Endothelial cell of umbilical vein (primary cell): ENCODE data around the gene OXTR. TPM values are rescaled to one million over a fixed set of nuclear protein-coding genes. Genes with fewer than 3 reads are reported as not detected.
A peak's percentile ranks its signal among the peaks of the same experiment; 100 is the strongest.

Experiments used
- BruUV-seq: library from RNA; stranded (reverse); fragments of 400-500 nt; replicated peaks from 2 replicates; lab custom pipeline; 2021; lab: Mats Ljungman, UMichigan
- CTCF ChIA-PET: fragments of 300-600, 350-600 bp; sonication (Branson Sonifier 250); formaldehyde crosslinking; loops from one replicate; lab custom pipeline; 2021; ENCODE audit warnings: antibody characterized with exemption, inconsistent platforms; lab: Charles Lee
- POLR2A ChIA-PET: fragments of 300-600, 350-600 bp; sonication (Branson Sonifier 250); formaldehyde crosslinking; loops from one replicate; lab custom pipeline; 2021; ENCODE audit warnings: antibody characterized with exemption, inconsistent platforms; lab: Charles Lee
- DNase-seq: peaks from one replicate; pipeline ENCODE4 v3.0.0-alpha.2; 2011; ENCODE audit warnings: low read depth, low spot score
- FAIRE-seq: peaks from 2 replicates; lab custom pipeline; 2011; peaks lifted over from hg19 to GRCh38; lab: Jason Lieb, UNC
- H2AFZ ChIP-seq: 2 replicates; pipeline ENCODE4 v1.6.0; 2012; ENCODE audit warnings: low read depth, low read length, control low read depth, inconsistent platforms
- H3K27ac ChIP-seq: 2 replicates; pipeline ENCODE4 v1.5.1; 2011; ENCODE audit warnings: low read depth, mild to moderate bottlenecking, control low read depth, low read length, moderate library complexity; ENCODE audit not compliant: insufficient read depth
- H3K27me3 ChIP-seq, 2 experiments: 2 replicates each; pipeline versions ENCODE4 v1.6.0 to v1.6.1; 2011; ENCODE audit warnings: low read length in 2 of 2, mixed read lengths in 1 of 2; ENCODE audit not compliant: control insufficient read depth in 2 of 2, insufficient read depth in 2 of 2
- H3K36me3 ChIP-seq, 2 experiments: 2 replicates in 1 of 2; 3 replicates in 1 of 2; pipeline ENCODE4 v1.5.1; 2011; ENCODE audit warnings: low read length in 2 of 2, mild to moderate bottlenecking in 1 of 2, moderate library complexity in 1 of 2; ENCODE audit not compliant: control insufficient read depth in 2 of 2, insufficient read depth in 2 of 2; ENCODE audit errors: extremely low read depth in 1 of 2
- H3K4me1 ChIP-seq: 3 replicates; pipeline ENCODE4 v1.5.1; 2011; ENCODE audit warnings: mild to moderate bottlenecking, low read length; ENCODE audit not compliant: control insufficient read depth, insufficient read depth; ENCODE audit errors: extremely low read depth
- H3K4me2 ChIP-seq: 2 replicates; pipeline ENCODE4 v1.6.1; 2011; ENCODE audit warnings: low read length, control low read depth, mixed read lengths; ENCODE audit not compliant: insufficient read depth
- H3K4me3 ChIP-seq, 3 experiments: fragments of 200-600 bp in 1 of 3; sonication (generic), shearing (Covaris generic) in 1 of 3; replicated peaks in 1 of 3; 2 replicates each; pipeline ENCODE4 v1.5.1; 2011 to 2016; ENCODE audit warnings: control low read depth in 3 of 3, low read length in 3 of 3, mild to moderate bottlenecking in 2 of 3, inconsistent platforms in 1 of 3, low read depth in 1 of 3, moderate library complexity in 1 of 3; ENCODE audit not compliant: insufficient read depth in 1 of 3
- H3K79me2 ChIP-seq: 2 replicates; pipeline ENCODE4 v1.6.0; 2012; ENCODE audit warnings: low read length, inconsistent platforms; ENCODE audit not compliant: control insufficient read depth, insufficient read depth
- H3K9ac ChIP-seq: replicated peaks from 2 replicates; pipeline ENCODE3; 2011; ENCODE audit warnings: low read length, control low read depth; ENCODE audit not compliant: insufficient read depth; ENCODE audit errors: extremely low read depth
- H3K9me1 ChIP-seq: replicated peaks from 3 replicates; pipeline ENCODE4 v1.6.0; 2011; ENCODE audit warnings: mild to moderate bottlenecking, low read length; ENCODE audit not compliant: control insufficient read depth, insufficient read depth; ENCODE audit errors: extremely low read depth
- H3K9me3 ChIP-seq: replicated peaks from 2 replicates; pipeline ENCODE4 v1.5.1; 2012; ENCODE audit warnings: low read length, inconsistent platforms; ENCODE audit not compliant: control insufficient read depth, insufficient read depth
- H4K20me1 ChIP-seq: replicated peaks from 2 replicates; pipeline ENCODE3; 2011; ENCODE audit warnings: mild to moderate bottlenecking, low read length; ENCODE audit not compliant: control insufficient read depth, insufficient read depth; ENCODE audit errors: extremely low read depth
- FOS ChIP-seq: IDR thresholded peaks from 2 replicates; pipeline ENCODE4 v1.6.1; 2011; ENCODE audit warnings: mild to moderate bottlenecking, low read length, moderate library complexity, borderline replicate concordance; ENCODE audit not compliant: insufficient read depth
- JUN ChIP-seq: IDR thresholded peaks from 2 replicates; pipeline ENCODE4 v1.6.1; 2011; ENCODE audit warnings: borderline replicate concordance, low read depth; ENCODE audit not compliant: insufficient read length, insufficient read depth
- MYC ChIP-seq: IDR thresholded peaks from one replicate; pipeline ENCODE4 v1.6.1; 2011; ENCODE audit warnings: mild to moderate bottlenecking, low read depth, low read length
- dilution Hi-C: fragments of 300-500 bp; cut with MboI; formaldehyde crosslinking; loops from one replicate; pipeline ENCODE4 v1.15.0; 2019; ENCODE audit warnings: low sequenced_read_pairs; ENCODE audit not compliant: extremely low pct_ligation_motif_present
- intact Hi-C: fragments of 100-400 bp; cut with micrococcal nuclease; formaldehyde crosslinking; loops from one replicate; pipeline ENCODE4 v1.10.0; 2022
- polyA plus RNA-seq, 4 experiments: library from polyadenylated mRNA; depleted of rRNA in 3 of 4; stranded (reverse) in 3 of 4; unstranded in 1 of 4; fragments of >200 nt; gene quantifications; 2 replicates each; pipeline versions ENCODE4 v1.2.1 to v1.2.3, GENCODE V29; 2011 to 2012; ENCODE audit warnings: missing spikeins in 1 of 4
- total RNA-seq: library from RNA; stranded (reverse); gene quantifications from 2 replicates; pipeline ENCODE4 v1.2.3, GENCODE V29; 2021

Gene OXTR
- total and polyA plus RNA-seq, 2 donors (not counting 3 experiments of a cell fraction or from before 2014, with no cell fraction given) = 0.12 to 0.40 TPM

GRCh38 chr3:8741581-8742261 lies 27.7 kb downstream of the OXTR start:
- ChIA-PET CTCF (interaction anchor here (1.0 to 1.7 kb wide), 6 partner anchors 10 to 78 kb away, joined by 3 to 13 read pairs (median 6); partner anchors contain the start of gene OXTR), POLR2A (no interaction called here)
- no peak for TF ChIP-seq MYC
- TF ChIP-seq JUN = peak; percentile 26
- TF ChIP-seq FOS = peak; percentile 74
- intact Hi-C loops = no loop called here
- Histone ChIP-seq H3K4me3 (no peak overlapping the region), H3K27ac (no peak overlapping the region), H3K36me3 (no peaks in the 10 kb centered on the region), H3K9me3 (no peaks in the 10 kb centered on the region), H3K4me1 (peaks cover 12% of the 10 kb centered on the region), H3K4me2 (peak overlapping the region; percentile 45), H3K9ac (no peak overlapping the region), H3K27me3 (no peaks in the 10 kb centered on the region), H2AFZ (no peak overlapping the region), H3K79me2 (no peaks in the 10 kb centered on the region), H4K20me1 (no peaks in the 10 kb centered on the region), H3K9me1 (no peaks in the 10 kb centered on the region)
- DNase-seq = peak; percentile 66
- FAIRE-seq = peak; percentile 88
- BruUV-seq = no TSS peak
- dilution Hi-C loops = no loop called here

- H3K27ac ChIP-seq = no peak overlapping the region
- H3K9me1 ChIP-seq = no peaks in the 10 kb centered on the region
- FAIRE-seq = peak; percentile 26
- no peak overlapping the region for H3K4me3 ChIP-seq
- H3K4me1 ChIP-seq = peaks cover 12% of the 10 kb centered on the region
- ChIA-PET POLR2A (no interaction called here), CTCF (interaction anchor here (1.5 to 1.7 kb wide), 4 partner anchors 29 to 77 kb away, joined by 4 to 13 read pairs (median 5); partner anchors contain the start of gene OXTR)
- H3K27me3 ChIP-seq = no peaks in the 10 kb centered on the region
- no peaks in the 10 kb centered on the region for H3K36me3 ChIP-seq
- no peak for DNase-seq
- H3K9me3 ChIP-seq = no peaks in the 10 kb centered on the region
- no peaks in the 10 kb centered on the region for H3K79me2 ChIP-seq
- intact Hi-C loops = no loop called here
- H3K9ac ChIP-seq = no peak overlapping the region
- peak overlapping the region; percentile 19 for H3K4me2 ChIP-seq
- no peak overlapping the region for H2AFZ ChIP-seq
- dilution Hi-C loops = no loop called here
- no peaks in the 10 kb centered on the region for H4K20me1 ChIP-seq
- TF ChIP-seq JUN (no peak), FOS (peak; percentile 73), MYC (no peak)
- BruUV-seq = no TSS peak
These were observed 29.5 kb downstream of the OXTR start for GRCh38 chr3:8739757-8740504.
